ENCODE measurements around the gene DSG4.

DNA sequence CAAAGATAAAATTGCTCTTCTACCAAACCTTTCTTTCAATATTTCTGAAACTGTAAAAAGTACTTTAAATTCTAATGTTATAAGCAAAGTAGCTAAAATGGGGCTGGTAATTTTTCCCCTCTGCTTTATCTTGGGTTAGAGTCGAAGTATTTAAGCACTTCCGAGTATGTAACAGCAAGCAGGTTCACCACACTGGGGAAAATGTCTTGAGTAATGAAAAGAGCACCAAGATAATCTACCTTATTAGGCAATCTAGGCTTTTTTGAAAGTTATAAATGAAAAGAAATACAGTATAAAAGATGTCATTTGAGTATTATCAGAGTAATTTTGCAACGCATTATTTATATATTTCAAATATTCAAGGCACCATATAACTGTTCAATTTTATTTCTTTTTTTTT lies 70.3 kb downstream of the DSG4 start:
- TF ChIP-seq, protein P1, sequence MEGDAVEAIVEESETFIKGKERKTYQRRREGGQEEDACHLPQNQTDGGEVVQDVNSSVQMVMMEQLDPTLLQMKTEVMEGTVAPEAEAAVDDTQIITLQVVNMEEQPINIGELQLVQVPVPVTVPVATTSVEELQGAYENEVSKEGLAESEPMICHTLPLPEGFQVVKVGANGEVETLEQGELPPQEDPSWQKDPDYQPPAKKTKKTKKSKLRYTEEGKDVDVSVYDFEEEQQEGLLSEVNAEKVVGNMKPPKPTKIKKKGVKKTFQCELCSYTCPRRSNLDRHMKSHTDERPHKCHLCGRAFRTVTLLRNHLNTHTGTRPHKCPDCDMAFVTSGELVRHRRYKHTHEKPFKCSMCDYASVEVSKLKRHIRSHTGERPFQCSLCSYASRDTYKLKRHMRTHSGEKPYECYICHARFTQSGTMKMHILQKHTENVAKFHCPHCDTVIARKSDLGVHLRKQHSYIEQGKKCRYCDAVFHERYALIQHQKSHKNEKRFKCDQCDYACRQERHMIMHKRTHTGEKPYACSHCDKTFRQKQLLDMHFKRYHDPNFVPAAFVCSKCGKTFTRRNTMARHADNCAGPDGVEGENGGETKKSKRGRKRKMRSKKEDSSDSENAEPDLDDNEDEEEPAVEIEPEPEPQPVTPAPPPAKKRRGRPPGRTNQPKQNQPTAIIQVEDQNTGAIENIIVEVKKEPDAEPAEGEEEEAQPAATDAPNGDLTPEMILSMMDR (IDR thresholded peaks at IDR 0.05; ENCODE audit: low read depth, low read length, poor library complexity, severe bottlenecking), result no peak
- TF ChIP-seq EZH2phosphoT487 (IDR thresholded peaks at IDR 0.05; ENCODE audit: borderline replicate concordance, low read length), result no peak

All from DOHH2 (cell line).